Measurements from ENCODE around the gene USH1G.
"Not testable (repeated sequence)": the region's sequence is repeated elsewhere in the genome, so short reads cannot be mapped to it uniquely, and the experiment has no call there.

The USH1G gene

DNA sequence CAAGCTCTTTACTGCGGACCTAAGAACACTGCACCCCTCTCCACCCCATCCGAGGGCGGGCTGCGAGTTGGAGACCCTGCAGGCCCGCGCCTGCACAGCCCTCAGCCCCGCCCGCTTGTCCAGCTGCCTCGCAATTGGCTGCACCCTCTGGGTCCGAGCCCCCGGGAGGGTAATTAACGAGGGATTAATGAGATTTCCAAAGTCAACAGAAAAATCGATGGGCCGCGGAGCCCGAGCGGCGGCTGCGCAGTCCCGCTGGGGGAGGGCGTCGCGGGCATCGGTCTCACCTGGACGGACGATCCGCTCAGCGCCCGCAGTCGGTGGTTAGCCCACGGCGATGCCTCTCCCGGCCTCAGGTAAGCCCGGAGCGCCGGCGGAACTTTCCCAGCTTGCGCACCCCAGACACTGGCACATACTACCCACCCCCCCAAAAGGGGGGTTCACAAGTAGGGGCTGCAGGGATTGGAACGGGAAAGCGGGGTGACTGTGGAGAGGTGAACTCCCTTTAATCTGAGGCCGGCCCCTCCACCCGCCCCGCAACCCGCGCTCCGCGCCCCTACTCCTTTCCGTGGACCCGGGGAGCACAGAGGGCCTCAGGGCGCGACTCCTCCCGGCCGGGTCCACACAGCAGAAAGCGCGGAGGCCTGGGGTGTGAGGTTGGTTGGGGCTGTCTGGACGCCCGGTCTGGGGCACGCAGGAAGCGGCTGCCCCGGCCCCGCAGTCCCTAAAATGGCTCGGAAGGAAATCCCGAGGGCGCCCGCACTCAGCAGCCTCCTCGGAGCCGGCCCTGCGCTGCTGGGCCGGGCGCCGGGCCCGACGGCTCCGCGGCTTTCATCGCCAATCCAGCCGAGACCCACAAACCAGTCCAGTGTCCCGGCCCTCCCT, 12.8 kb upstream of the USH1G start, which contains the start of gene OTOP3:
OTOP3 (plus strand) TSS at position 314 of the 885 bp plus-strand sequence; CDS start at position 338, 24 bp downstream.
- DNase-seq, result no peak

DNA sequence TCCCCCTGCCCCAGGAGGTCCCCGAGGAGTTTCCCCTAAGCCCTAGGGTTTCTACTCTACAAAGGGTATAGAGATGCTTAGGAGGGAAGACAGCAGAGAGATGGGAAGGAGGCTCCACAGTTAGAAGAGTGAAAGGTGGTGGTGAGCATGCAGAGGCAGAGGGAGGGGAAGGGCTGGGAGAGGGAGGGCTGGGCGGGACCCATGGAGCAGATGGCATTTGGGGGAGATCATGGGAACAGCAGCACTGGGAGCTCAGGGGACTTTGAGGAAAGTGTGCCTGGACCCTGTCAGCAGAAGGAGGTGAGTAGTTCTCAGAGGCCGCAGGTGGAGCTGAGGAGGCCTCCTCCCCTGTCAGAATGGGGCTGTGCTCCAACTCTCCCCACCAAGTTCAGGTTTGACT, 12.0 kb upstream of the USH1G start:
- DNase-seq, result no peak

- DNase-seq, result no peak
These were observed 7.5 kb upstream of the USH1G start for GRCh38 chr17:74930535-74931036.

- no peak for DNase-seq
These were observed 5.7 kb upstream of the USH1G start for GRCh38 chr17:74928786-74929185.

DNA sequence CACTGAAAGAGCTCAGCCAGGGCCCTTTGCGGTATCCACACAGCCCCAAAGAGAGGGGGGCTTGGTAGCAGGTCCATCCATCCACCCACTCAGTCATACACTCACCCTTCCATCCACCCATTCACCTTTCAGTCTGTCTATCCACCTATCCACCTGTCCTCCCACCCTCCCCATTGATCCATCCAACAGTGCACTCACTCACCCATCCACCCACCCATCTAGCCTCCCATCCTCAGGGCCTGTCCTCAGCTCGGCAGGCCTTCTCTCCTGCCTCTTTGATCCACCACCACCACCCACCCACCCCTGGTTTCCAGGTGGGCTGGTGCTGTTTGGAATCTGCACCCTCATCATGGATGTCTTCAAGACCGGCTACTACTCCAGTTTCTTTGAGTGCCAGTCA, 2.2 kb upstream of the USH1G start:
- no peak for DNase-seq

DNA sequence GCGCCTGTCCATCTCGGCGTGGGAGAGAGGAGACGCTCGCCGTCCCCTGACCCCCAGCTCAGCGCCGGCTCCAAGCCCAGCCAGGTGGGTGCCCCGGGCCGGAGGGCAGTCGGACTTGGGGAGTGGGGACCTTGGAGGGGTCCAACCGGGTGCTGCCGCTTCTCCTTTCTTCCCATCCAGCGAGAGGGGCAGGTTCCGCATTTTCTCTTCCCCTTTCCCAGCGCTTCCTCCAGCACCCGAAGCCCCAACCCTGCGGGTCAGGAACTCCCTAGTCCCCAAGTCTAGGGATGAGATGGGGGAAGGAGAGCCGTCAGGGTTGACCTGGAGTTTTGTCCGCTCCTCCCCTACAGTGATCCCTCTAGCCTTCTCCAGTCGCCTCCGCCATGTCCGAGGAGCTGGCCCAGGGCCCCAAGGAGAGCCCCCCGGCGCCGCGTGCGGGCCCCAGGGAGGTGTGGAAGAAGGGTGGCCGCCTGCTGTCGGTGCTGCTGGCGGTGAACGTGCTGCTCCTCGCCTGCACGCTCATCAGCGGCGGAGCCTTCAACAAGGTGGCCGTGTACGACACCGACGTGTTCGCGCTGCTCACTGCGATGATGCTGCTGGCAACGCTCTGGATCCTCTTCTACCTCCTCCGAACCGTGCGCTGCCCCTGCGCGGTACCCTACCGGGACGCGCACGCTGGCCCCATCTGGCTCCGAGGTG, 1.3 kb upstream of the USH1G start, which contains the start of gene OTOP2:
OTOP2 (plus strand) TSS at position 24 of the 699 bp plus-strand sequence; CDS start at position 384, 360 bp downstream.
- peak in 7 of 51 donors; percentile 3 to 14 (median 5) for DNase-seq

DNA sequence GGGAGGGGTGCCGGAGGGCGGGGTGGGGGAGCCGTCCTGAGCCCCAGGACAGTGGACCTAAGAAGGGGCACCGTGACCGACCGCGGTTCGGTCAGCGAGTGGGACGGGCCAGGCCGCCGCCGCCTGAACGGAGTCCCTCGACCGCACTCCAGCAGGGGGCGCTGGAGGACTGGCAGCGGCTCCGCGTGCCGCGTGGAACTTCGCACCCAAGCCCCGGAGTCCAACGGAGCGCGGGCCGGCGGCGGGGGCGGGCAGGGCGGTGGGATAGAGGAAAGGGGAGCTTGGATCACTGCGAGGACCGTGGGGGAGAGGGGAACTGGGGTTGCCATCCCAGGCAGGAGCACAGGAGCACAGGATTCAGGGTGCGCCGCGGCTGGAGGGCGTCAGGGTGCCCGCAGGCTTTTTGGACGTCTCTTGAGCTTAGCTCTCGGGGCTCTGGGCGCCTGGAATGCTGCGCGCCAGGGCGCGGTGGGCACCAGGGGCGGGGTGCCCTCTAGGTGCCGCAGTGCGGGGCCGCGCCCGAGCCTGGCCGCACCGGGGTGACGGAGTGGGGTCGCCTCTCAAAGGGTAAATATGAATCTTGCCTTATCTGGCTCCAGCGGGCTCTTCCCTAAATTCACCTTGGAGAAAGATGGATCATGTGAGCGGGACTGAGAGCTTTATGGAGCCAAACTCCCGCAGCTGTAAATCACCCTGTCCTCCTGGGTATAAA, 639 bp upstream of the USH1G start:
- peak in 32 of 51 donors; percentile 3 to 80 (median 25) for DNase-seq

- DNase-seq, result no peak
These were observed 883 bp downstream of the USH1G start for GRCh38 chr17:74922172-74922571.

GRCh38 chr17:74921769-74922168, 1.3 kb downstream of the USH1G start:
- DNase-seq, result no peak

GRCh38 chr17:74921026-74921681, 1.9 kb downstream of the USH1G start:
- no peak for DNase-seq

- no peak for DNase-seq
These were observed 2.4 kb downstream of the USH1G start for GRCh38 chr17:74920642-74921025.

DNA sequence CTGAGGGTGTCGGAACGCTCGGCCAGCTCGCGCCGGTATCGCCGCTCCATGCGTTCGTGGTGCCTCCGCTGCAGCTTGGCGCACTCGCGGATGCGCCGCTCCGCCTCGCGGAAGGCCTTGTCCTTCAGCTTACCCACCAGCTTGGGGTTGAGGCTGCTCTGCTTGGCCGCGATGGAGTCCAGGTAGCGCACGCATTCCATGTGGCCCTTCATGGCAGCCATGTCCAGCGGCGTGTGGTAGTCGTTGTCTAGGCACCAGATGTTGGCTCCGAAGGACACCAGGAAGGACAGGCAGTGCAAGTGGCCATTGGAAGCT, 2.8 kb downstream of the USH1G start:
- no peak for DNase-seq

GRCh38 chr17:74919440-74920305, 3.4 kb downstream of the USH1G start:
- peak in 5 of 51 donors; percentile 4 to 45 (median 7) for DNase-seq

DNA sequence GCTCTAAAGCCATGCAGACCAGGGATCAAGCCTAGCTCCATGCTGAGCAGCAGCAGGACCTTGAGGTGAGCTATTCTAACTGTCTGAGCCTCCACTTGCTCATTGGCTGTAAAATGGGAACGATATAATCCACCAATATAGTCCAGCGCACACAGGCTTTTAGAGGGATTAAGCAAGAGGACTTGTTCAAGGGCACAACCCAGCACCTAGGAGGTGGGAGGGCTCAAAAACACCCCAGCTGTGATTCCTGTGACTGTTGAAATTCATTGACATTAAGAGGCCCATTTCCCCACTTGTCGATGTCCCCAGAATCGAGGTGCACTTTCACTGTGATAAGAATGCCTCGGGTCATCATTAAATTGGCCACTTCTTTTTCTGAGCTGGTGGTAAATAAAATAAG, 4.1 kb downstream of the USH1G start:
- DNase-seq, result no peak

DNA sequence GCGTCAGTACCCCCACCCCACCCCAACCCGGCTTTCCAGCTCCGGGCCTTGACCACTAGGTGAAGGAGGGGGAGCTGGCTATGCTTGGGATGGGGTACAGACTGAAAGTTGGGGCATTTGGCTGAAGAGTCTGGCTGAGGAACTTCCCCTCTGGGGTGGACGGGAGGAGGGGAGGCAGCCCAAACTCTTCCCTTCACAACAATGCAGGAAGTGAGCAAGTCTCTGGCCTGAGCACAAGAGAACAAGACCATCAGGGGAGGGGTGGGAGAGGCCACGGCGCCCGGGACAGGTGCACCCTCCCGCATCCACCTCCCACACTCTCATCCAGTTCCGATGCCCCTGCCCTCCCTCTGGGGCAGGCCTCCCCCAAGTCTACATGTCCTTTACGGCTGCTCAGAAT, 5.6 kb downstream of the USH1G start:
- DNase-seq, result no peak

DNA sequence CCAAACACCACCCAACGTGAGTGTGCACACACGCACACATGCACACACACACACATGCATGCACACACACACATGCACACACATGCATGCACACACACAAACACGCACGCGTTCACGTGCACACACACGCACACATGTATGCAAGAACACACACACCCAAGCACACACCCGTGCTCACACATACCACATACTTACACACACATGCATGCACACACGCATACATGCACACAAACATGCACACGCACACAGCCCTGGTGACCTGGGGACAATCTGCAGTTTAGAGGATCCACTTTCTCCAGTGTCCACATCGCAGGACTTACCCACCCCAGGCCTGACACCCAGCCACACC, 6.2 kb downstream of the USH1G start:
- no peak for DNase-seq

GRCh38 chr17:74916136-74916850, 6.8 kb downstream of the USH1G start:
- DNase-seq, result no peak

GRCh38 chr17:74911423-74911822, 11.6 kb downstream of the USH1G start:
- not testable (repeated sequence) for DNase-seq

- DNase-seq, result not testable (repeated sequence)
These were observed 14.0 kb downstream of the USH1G start for GRCh38 chr17:74909097-74909496.

DNA sequence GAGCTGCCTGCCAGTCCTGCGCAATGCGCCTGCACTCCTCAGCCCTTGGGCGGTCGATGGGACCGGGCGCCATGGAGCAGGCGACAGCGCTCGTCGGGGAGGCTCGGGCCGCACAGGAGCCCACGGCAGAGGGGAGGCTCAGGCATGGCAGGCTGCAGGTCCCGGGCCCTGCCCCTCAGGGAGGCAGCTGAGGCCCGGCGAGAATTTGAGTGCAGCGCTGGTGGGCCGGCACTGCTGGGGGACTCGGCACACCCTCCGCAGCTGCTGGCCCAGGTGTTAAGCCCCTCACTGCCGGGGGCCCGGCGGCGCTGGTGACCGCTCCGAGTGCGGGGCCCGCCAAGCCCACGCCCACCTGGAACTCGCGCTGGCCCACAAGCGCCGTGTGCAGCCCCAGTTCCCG, 16.0 kb downstream of the USH1G start:
- DNase-seq, result no peak
